ENCODE data around the gene ACSL3.
"Not testable (repeated sequence)": the region's sequence is repeated elsewhere in the genome, so short reads cannot be mapped to it uniquely, and the experiment has no call there.

Gene ACSL3

GRCh38 chr2:222907790-222908441, 47.1 kb downstream of the ACSL3 start:
- no peak for DNase-seq (ENCODE audit: low read depth in 2 of 3, low spot score in 2 of 3)

- no peak for DNase-seq (ENCODE audit: low read depth in 2 of 3, low spot score in 2 of 3)
Observed at GRCh38 chr2:222909286-222909685, 48.5 kb downstream of the ACSL3 start.

DNA sequence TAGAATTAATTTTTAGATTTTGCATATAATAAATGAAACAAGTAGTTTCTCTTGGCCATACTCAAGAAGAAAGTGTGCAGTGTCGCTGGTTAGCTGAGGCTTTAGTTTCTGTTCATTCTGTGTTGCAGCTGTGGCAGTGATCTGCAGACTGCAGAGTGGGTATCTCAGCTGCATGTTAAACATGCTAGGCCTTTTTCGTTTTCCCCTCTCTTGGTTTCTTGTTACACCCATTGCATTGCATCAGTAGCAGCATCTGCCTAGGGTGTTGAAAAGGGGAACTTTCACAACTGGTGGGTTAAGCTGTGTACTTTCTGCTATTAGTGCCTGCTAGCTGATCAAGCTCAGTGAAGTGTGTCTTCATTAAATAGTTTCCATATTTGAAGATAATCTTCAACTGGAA, 51.3 kb downstream of the ACSL3 start:
- DNase-seq (ENCODE audit: low read depth in 2 of 3, low spot score in 2 of 3) = no peak

DNA sequence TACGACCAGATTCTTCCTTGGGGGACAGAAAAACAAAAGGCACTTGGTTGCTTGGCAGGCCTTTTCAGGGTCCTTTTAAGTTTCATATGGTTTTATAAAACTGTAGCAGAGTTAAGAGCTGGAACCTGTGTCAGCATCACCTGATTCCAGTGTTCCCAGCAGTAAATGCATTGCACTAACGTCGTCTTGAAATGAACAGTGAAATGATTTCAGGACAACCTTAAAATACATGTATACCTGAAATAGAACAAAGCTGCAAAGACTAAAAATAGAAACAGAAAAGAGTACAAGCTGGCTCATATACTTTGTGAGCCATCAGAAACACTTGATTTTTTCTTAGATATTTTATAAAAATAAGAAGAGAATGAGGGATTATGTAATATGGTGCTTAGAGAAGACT, 51.9 kb downstream of the ACSL3 start:
- DNase-seq (ENCODE audit: low read depth in 2 of 3, low spot score in 2 of 3) = no peak

- DNase-seq (ENCODE audit: low read depth in 2 of 3, low spot score in 2 of 3) = no peak
Observed at GRCh38 chr2:222915092-222915957, 54.5 kb downstream of the ACSL3 start.

- DNase-seq (ENCODE audit: low read depth in 2 of 3, low spot score in 2 of 3) = no peak
Observed at GRCh38 chr2:222916229-222917197, 55.7 kb downstream of the ACSL3 start.

- not testable (repeated sequence) for DNase-seq (ENCODE audit: low read depth in 2 of 3, low spot score in 2 of 3)
Observed at GRCh38 chr2:222917212-222917611, 56.4 kb downstream of the ACSL3 start.

DNA sequence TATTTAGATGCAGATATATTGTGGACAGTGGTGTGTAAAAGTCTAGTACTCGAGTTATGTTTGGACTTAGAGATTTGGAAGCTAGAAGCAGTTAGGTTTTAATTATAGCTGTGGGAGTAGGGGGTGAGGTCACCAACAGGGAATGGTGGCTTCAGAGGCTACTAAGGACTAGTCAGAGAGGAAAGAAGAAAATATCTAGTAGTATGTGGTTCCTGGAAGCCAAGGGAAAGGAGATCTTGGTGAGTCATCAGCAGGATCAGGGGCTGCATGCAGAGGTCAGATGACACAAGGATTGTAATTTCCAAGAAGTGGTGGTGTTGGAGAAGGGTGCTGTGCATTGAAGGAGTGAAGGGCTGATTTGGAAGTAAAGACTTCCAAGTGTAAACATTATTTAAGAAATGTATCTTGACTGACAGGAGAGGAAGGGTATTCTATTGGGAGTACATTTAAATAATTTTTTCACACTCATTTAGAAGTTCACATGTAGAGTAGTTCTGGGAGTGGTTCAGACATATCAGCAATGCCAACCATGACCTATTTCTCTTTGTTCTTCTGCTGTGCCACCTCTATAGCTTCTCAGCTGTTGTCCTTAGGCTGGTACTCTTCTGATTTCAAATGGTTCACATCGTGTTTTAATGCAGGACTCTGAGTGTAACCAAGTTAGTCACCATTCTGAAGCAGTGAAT, 59.1 kb downstream of the ACSL3 start:
- DNase-seq (ENCODE audit: low read depth in 2 of 3, low spot score in 2 of 3) = no peak

GRCh38 chr2:222920657-222921186, 59.9 kb downstream of the ACSL3 start:
- DNase-seq (ENCODE audit: low read depth in 2 of 3, low spot score in 2 of 3) = no peak

DNA sequence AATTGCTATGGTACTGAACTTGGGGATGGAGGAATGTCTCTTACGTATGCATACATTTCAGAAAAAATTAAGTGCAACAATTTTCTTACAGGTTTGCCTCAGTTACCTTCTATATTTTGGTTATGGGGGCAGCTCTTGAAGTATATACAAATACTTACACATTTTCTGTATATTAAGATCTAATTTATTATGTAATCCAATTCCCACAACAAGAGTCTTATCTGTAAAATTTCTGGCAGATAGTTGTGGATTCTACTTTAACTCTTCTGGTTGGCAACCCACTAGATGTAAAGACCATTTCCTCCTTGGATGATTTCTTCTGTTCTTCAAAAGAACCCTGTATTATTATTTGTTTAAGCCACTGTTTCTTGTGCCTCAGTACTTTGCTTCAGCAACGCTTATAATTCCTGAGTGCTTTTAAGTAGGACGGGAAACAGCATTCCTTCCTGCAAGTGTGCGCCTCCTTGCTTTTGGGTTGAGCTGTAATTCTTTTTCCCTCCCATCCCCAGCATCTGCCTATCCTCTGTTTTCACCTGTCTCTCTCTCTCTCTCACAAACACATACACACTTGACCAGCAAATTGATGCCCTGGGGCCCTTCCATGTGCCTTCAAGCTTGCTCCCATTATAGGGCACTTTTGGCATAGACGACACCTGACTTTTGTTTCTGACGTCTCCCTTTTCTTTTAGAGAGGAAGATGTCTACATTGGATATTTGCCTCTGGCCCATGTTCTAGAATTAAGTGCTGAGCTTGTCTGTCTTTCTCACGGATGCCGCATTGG, 61.4 kb downstream of the ACSL3 start:
- DNase-seq (ENCODE audit: low read depth in 2 of 3, low spot score in 2 of 3) = no peak

DNA sequence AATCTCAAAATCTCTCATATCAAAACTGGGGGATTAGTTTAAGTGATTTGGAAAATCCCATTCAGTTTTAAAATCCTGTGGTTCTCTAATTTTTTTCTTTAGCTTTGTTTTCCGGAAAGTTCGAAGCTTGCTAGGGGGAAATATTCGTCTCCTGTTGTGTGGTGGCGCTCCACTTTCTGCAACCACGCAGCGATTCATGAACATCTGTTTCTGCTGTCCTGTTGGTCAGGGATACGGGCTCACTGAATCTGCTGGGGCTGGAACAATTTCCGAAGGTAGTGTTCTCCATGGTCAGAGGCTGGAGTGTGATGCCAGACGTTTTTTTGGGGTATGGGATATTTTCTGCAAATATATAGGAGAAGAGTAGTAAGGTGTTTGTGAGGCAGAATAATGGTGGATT, 66.1 kb downstream of the ACSL3 start:
- DNase-seq (ENCODE audit: low read depth in 2 of 3, low spot score in 2 of 3) = no peak

DNA sequence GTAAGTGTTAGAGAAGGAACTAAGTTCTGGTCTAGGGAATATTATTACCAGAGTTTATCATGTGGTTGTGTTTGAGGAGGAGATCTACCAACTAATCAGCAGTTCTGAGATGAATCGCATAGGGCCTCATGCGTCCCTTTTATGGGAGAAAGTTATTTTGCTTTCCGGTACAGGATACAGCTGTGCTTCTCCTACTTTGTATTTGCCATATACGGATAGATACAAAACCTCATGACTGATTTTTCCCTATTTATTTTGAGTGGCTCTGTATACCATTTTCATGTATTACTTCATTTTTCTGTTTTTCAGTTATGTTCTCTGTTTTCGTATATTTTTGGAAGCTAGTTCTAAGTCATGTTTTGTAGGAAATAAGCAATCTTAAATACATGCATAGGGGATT, 66.8 kb downstream of the ACSL3 start:
- DNase-seq (ENCODE audit: low read depth in 2 of 3, low spot score in 2 of 3) = no peak

- DNase-seq (ENCODE audit: low read depth in 2 of 3, low spot score in 2 of 3) = no peak
Observed at GRCh38 chr2:222928335-222928734, 67.5 kb downstream of the ACSL3 start.

- no peak for DNase-seq (ENCODE audit: low read depth in 2 of 3, low spot score in 2 of 3)
Observed at GRCh38 chr2:222930862-222931261, 70.0 kb downstream of the ACSL3 start.

DNA sequence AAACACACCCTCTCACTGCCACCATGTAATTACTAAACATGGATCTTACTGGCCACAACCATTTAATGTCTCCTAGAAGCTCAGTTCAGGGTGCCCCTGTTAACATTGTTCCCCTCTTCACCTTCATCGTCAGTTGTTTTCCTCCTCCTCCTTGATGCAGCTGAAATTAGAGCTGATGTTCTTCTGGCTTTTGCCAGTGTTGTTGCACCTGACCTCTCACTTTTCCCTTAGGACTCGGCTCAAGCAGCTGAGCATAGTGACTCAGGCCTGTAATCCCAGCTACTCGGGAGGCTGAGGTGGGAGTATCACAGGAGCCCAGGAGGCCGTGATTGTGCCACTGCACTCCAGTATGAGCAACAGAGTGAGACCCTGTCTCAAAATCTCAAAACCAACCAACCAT, 70.8 kb downstream of the ACSL3 start:
- DNase-seq (ENCODE audit: low read depth in 2 of 3, low spot score in 2 of 3) = no peak

- no peak for DNase-seq (ENCODE audit: low read depth in 2 of 3, low spot score in 2 of 3)
Observed at GRCh38 chr2:222933458-222933857, 72.6 kb downstream of the ACSL3 start.

GRCh38 chr2:222935688-222936298, 75.0 kb downstream of the ACSL3 start:
- DNase-seq (ENCODE audit: low read depth in 2 of 3, low spot score in 2 of 3) = no peak

GRCh38 chr2:222936705-222937104, 75.9 kb downstream of the ACSL3 start:
- no peak for DNase-seq (ENCODE audit: low read depth in 2 of 3, low spot score in 2 of 3)

DNA sequence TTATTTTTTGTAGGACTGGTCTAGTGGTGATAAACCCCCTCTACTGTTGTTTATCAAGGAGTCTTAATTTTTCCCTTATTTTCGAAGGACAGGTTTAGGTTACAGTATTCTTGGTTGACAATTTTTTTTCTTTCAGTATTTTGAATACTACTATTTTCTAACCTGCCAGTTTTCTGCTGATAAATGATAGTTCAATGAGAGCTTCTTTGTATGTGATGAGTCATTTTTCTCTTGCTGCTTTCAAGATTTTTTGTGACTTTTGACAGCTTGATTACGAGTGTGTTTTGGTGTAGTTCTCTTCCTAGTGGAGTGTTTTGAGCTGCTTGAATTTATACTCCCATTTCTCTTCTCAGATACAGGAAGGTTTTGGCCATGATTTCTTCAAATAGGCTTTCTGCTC, 77.5 kb downstream of the ACSL3 start:
- no peak for DNase-seq (ENCODE audit: low read depth in 2 of 3, low spot score in 2 of 3)
